Glomerular visceral epithelial cell (primary cell): ENCODE results near the gene SLC13A3.

Experiments
- DNase-seq: peaks from one replicate; pipeline ENCODE4 v3.0.0-alpha.2; 2016; ENCODE audit errors: extremely low spot score

Gene SLC13A3

DNA sequence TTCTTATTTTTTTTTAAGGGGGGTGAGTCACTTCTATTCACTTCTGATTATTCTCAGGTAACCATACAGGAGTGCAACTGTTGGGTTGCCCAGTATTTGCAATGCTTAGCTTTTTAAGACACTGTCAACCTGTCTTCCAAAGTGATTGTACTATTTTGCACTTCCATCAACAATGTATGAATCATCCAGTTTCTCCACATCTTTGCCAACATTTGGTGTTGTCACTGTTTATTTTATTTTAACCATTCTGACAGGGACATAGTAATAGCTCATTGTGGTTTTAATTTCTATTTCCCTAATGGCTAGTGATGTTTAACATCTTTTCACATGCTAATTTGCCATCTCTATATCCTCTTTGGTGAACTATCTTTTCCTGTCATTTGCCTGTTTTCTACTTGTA is 1.4 kb upstream of the SLC13A3 start:
- no peak for DNase-seq

DNA sequence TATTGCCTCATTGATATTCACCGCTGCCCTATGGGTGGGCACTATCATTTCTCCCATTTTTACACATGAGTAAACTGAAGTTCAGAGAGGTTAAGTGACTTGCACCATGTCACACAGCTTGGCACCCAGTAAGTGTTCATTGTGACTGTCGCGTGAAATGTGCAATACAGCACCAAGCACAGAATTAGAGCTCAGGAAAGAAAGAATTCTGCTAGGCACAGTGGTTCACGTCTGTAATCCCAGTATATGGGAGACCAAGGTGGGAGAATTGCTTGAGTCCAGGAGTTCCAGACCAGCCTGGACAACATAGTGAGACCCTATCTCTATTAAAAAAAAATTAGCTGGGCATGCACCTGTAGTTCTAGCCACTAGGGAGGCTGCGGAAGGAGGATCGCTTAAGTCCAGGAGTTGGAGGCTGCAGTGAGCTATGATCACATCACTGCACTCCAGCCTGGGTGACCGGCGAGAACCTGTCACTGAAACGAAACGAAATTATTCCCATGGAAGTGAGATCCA is 626 bp downstream of the SLC13A3 start:
- no peak for DNase-seq

GRCh38 chr20:46649965-46650542 is 1.2 kb downstream of the SLC13A3 start:
- no peak for DNase-seq

DNA sequence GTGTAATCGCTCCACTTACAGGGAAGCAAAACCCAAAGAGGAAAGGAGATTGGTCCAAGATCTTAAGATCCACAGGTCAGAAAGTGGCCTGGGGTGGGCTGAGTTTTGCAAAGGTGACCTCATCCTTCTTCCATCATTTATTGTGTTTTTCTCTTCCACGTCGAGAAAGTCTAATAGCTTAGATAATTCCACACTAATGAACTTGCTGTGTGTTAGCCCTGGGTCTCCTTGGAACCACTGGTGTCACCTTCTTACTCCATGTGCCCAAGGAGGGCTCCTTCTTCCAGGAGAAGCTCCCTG is 1.7 kb downstream of the SLC13A3 start:
- DNase-seq = no peak

DNA sequence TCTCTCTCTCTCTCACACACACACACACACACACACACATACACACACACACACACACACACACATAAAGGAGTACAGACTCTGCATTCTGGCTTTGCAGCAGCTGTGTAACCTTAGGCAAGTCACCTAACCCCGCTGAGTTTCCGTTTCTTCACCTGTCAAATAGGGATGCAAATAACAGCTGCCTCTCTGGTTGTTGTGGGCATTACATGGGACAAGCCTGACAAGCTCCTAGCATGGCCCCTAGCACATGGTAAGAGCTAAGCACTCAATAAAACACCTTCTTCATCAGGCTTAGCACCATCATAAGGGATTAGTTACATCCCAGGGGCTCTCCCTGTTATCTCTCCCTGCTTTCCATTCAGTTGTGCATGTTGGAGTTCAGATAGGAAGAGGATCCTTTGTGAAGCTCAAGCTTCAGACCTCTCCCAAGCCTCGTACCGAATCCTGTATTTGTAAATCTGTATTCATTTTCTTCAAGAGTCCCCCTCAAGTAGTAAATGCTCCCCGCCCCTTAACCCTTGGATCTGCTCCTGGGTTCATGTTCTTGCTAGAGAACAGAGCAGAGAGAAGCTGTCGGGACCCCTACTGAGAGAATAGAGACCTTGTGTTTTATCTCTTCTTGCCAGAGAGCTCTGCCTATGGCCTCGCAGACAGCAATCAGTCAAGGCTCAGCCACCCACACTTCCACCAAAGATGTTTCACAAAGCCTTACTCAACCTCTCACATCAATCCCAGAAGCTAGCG is 2.2 kb downstream of the SLC13A3 start:
- DNase-seq = no peak

DNA sequence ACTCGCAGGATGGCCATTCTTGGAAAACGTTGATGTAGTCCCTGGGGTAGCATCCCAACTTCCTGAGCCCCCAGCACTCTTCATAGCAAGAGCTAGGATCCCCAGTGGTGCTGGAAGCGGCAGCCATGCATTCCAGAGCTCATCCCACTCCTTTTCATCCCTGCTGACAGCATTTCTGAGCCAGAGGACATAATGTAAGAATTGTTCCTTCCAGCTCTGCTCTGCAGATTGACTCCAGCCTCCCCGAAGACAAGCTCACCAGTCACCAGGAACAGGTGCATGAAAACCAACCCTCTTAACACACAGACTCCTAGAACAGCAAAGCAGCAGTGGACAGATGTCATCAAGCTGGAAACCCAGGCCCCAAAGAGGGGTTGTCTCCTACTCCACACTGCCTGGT is 3.8 kb downstream of the SLC13A3 start:
- DNase-seq = no peak

DNA sequence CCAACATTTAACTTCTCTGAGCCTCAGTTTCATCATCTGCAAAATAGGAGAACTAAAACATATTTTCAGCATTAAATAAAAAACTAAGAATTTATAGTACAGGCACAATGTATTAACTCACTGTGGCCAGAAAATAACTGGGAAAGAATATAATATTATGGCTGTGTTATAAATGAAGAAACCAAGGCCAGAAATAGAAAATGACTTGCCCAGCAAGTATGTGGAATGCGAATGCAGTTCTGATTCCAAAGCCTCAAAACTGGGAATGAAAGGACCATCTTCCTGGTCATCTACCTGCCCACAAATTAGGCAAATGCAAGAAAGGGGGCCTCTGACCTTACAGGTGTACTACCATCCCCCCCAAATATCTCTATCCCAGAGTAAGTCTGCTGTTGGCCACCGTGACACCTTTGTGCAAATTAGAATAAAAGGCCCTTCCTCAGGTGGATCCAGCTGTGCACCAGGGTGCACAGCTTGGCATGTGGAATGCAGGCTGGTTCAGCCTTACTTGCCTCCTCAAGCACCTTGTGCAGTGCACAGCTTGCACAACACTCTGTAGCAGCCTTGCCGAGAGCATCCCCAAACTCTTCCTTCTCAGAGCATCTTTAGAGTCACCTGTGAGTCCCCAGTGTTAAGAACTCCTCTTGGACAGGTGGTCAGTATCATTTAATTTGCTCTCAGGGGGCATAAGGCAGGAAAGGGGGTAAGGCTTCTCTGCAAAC is 4.4 kb downstream of the SLC13A3 start:
- no peak for DNase-seq

GRCh38 chr20:46646122-46646521 is 5.1 kb downstream of the SLC13A3 start:
- no peak for DNase-seq

GRCh38 chr20:46644733-46645132 is 6.5 kb downstream of the SLC13A3 start:
- no peak for DNase-seq

- no peak for DNase-seq
Measured at GRCh38 chr20:46644160-46644559, 7.1 kb downstream of the SLC13A3 start.

DNA sequence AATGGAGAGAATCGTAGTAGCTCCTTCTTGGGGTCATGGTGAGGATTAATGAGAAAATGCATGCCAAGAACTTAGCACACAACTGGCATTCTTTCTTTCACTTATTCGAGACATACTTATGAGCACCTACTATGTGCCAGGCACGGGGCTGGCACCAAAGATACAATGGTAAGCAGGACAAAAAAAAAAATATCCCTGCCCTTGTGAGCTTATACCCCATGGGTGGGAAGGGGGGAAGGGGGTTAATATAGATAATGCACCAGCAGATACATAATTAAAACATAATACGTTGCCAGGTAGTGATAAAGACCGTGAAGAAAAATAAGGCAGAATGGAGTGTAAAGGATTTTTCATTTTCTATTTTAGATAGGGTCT is 8.3 kb downstream of the SLC13A3 start:
- DNase-seq = no peak

GRCh38 chr20:46642265-46642968 is 8.8 kb downstream of the SLC13A3 start:
- DNase-seq = no peak

DNA sequence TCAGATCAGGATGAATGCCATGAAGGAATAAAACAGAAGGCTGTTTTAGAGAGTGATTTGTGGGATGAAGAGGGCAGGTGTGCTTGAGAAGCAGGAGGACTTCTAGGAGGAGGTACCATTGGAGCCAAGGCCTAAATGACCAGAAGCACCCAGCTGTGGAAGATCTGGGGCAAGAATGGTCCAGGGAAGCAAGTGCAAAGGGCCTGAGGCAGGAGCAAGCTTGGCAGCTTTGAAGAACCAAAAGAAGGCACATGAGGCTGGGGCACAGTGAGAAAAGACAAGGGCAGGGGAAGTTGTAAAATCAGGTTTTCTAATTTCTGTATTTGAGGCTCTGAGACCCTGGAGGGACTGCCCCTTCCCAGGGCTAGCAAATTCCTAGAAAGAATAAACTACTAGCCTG is 9.8 kb downstream of the SLC13A3 start:
- DNase-seq = no peak

- DNase-seq = no peak
Measured at GRCh38 chr20:46640536-46641311, 10.5 kb downstream of the SLC13A3 start.

GRCh38 chr20:46640044-46640443 is 11.2 kb downstream of the SLC13A3 start:
- DNase-seq = no peak

- no peak for DNase-seq
Measured at GRCh38 chr20:46639587-46639986, 11.7 kb downstream of the SLC13A3 start.

DNA sequence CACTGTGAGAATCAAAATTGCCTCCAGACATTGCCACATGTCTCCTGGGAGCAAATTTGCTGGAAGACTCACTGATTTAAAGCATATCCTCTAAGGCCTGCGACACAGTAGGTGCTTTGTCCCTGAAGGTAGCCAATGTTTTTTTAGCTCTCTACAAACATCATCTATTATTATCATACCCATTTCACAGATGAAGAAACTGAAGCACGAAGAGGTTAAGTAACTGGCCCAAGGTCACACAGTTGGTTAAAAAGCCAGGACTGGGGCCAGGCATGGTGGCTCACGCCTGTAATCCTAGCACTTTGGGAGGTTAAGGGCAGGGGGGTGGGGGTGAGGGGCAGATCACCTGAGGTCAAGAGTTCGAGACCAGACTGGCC is 12.4 kb downstream of the SLC13A3 start:
- no peak for DNase-seq

GRCh38 chr20:46638134-46638897 is 12.9 kb downstream of the SLC13A3 start:
- DNase-seq = no peak

- no peak for DNase-seq
Measured at GRCh38 chr20:46637427-46638133, 13.7 kb downstream of the SLC13A3 start.

DNA sequence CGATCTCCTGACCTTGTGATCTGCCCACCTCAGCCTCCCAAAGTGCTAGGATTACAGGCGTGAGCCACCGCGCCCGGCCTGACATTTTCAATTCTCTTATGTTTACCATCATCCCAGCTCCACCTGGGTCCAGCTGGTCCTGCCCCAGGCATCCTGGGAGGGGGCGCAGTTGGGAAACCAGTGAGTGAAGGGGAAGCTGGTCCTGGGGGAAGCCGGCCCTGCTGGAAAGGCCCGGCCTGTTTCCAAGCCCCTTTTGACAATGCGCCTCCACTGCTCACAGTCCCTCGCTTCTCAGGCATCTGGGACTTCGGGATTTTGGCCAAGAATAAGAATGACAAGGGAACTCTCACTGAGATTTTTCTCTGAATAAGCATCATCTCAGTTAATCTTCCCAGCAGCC is 14.2 kb downstream of the SLC13A3 start:
- no peak for DNase-seq
